Measurements from ENCODE around the gene GALP.
"Not testable (repeated sequence)": the region's sequence is repeated elsewhere in the genome, so short reads cannot be mapped to it uniquely, and the experiment has no call there.

The GALP gene

GRCh38 chr19:56174550-56174949 is 1.3 kb upstream of the GALP start:
- ChIA-PET POLR2A (ENCODE audit: low non-redundant PET) (no interaction called here), CTCF (no interaction called here)
- no peak for TF ChIP-seq CTCF (conservative IDR thresholded peaks at IDR 0.05; ENCODE audit: low read depth)
- DNase-seq (ENCODE audit: low spot score) = no peak
- no peak overlapping the region for H3K27ac ChIP-seq

GRCh38 chr19:56176310-56176709 is 502 bp downstream of the GALP start:
- POLR2A ChIA-PET (ENCODE audit: low non-redundant PET); DNase-seq (ENCODE audit: low spot score); H3K27ac ChIP-seq: not testable (repeated sequence)
- CTCF ChIA-PET = interaction anchor here (0.6 kb wide), 1 partner anchor 213 kb away, joined by 3 read pairs; no protein-coding TSS in a partner anchor

GRCh38 chr19:56176881-56177280 is 1.1 kb downstream of the GALP start:
- CTCF ChIA-PET = interaction anchor here (0.6 kb wide), 1 partner anchor 214 kb away, joined by 3 read pairs; no protein-coding TSS in a partner anchor
- DNase-seq (ENCODE audit: low spot score) = no peak
- H3K27ac ChIP-seq = no peak overlapping the region
- no peak for TF ChIP-seq CTCF (conservative IDR thresholded peaks at IDR 0.05; ENCODE audit: low read depth)
- POLR2A ChIA-PET (ENCODE audit: low non-redundant PET) = no interaction called here

GRCh38 chr19:56177564-56178243 is 1.9 kb downstream of the GALP start:
- no peak overlapping the region for H3K27ac ChIP-seq
- ChIA-PET POLR2A (ENCODE audit: low non-redundant PET) (no interaction called here), CTCF (no interaction called here)
- DNase-seq (ENCODE audit: low spot score) = no peak
- TF ChIP-seq CTCF (conservative IDR thresholded peaks at IDR 0.05; ENCODE audit: low read depth) = no peak

GRCh38 chr19:56189785-56190184 is 14.0 kb downstream of the GALP start:
- H3K27ac ChIP-seq = no peak overlapping the region
- POLR2A ChIA-PET (ENCODE audit: low non-redundant PET) = no interaction called here
- TF ChIP-seq CTCF (conservative IDR thresholded peaks at IDR 0.05; ENCODE audit: low read depth) = no peak
- DNase-seq (ENCODE audit: low spot score) = no peak
- CTCF ChIA-PET = no interaction called here

GRCh38 chr19:56191115-56191514 is 15.3 kb downstream of the GALP start:
- POLR2A ChIA-PET (ENCODE audit: low non-redundant PET) = no interaction called here
- no peak for TF ChIP-seq CTCF (conservative IDR thresholded peaks at IDR 0.05; ENCODE audit: low read depth)
- CTCF ChIA-PET = no interaction called here
- H3K27ac ChIP-seq = no peak overlapping the region
- DNase-seq (ENCODE audit: low spot score) = no peak

- CTCF ChIA-PET = no interaction called here
Observed at GRCh38 chr19:56191711-56192110, 15.9 kb downstream of the GALP start.

More at GRCh38 chr19:56191711-56192110, 15.9 kb downstream of the GALP start:
- POLR2A ChIA-PET (ENCODE audit: low non-redundant PET) = no interaction called here
- no peak for DNase-seq (ENCODE audit: low spot score)
- H3K27ac ChIP-seq = no peak overlapping the region
- no peak for TF ChIP-seq CTCF (conservative IDR thresholded peaks at IDR 0.05; ENCODE audit: low read depth)
